Hematopoietic multipotent progenitor cell (in vitro differentiated cells): Measurements from ENCODE around the gene RBPJL. TPM values are rescaled to one million over a fixed set of nuclear protein-coding genes. Genes with fewer than 3 reads are reported as not detected.

ENCODE experiments used
- DNase-seq, 3 donors: peaks; one replicate each; pipeline ENCODE4 v3.0.0-alpha.2; 2011 to 2015; ENCODE audit warnings: low read depth in 2 of 3, low spot score in 2 of 3
- total RNA-seq: library from RNA; depleted of rRNA; stranded (reverse); fragments of >200 nt; gene quantifications from one replicate; pipeline ENCODE4 v1.2.3, GENCODE V29; 2012

The RBPJL gene
- total RNA-seq, 1 donor, result not detected

DNA sequence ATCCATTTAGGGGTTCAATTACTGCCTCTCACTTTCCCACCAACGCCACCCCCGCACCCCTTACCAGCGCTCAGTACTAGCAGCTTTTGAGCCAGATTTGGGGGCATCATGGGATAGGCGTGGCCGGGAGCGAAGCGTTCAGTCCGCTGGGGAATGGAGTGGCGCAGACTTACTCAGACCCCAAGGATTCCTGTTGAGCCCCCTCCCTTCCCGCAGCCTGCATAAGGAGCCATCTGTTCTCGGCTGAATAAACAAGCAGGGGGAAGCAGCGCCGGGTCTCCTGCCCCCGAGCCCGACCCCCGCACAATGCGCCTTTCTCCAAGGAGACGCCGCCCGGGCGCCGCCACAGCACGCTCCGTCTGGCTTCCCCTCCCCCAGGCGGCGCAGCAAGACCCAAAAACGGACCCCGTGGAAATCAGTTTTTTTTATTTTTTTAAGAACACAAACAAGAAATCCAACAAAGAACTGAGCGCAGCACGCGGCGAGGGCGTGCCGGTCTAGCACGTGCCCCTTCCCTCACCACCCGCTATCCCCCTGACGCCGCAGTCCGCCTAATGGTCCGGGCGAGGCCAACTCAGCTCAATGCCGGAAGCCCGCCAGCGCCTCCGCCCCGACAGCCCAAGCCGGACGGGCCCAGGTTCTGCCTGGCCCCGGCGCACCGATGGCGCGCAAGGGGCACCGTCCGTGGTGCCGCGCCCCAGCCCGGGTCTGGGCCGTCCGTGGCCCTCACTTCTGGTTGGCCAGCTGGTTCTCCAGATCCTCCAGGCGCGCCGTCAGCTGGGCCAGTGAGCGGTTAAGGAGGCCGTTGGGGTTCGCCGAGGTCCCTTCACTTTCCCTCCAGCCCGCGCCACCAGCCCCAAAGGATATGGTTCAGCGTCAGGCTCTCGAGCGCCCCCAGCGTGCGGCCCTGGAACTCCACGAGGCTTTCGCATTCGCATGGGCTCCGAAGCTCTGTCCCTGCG, 13.3 kb upstream of the RBPJL start:
- DNase-seq, result peak; percentile 40 to 83 (median 81)

DNA sequence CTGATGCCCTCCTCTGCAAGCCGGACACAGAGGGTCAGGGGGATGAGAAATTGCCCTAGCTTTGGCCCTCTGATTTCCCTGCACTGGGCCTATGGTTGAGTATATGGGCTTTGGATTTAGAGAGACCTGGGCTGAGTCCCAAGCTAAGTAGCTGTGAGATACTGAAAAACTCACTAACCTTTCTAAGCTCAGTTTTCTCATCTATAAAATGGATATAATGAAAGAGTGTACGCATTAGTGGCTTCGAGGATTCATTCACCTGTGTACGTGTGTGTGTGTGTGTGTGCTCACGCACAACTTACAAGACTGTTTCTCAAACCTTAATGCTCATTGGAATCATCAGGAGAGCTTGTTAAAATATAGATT, 12.7 kb upstream of the RBPJL start:
- DNase-seq, result no peak

DNA sequence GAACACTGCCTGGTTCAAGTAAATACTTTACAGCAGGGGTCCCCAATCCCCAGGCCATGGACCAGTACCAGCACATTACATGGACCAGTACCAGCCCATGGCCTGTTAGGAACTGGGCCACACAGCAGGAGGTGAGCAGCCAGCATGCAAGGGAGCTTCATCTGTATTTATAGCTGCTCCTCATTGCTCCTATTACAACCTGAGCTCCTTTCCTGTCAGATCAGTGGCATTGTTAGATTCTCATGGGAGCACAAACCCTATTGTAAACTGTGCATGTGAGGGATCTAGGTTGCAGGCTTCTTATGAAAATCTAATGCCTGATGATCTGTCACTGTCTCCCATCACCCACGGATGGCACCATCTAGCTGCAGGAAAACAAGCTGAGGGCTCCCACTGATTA, 12.0 kb upstream of the RBPJL start:
- no peak for DNase-seq

DNA sequence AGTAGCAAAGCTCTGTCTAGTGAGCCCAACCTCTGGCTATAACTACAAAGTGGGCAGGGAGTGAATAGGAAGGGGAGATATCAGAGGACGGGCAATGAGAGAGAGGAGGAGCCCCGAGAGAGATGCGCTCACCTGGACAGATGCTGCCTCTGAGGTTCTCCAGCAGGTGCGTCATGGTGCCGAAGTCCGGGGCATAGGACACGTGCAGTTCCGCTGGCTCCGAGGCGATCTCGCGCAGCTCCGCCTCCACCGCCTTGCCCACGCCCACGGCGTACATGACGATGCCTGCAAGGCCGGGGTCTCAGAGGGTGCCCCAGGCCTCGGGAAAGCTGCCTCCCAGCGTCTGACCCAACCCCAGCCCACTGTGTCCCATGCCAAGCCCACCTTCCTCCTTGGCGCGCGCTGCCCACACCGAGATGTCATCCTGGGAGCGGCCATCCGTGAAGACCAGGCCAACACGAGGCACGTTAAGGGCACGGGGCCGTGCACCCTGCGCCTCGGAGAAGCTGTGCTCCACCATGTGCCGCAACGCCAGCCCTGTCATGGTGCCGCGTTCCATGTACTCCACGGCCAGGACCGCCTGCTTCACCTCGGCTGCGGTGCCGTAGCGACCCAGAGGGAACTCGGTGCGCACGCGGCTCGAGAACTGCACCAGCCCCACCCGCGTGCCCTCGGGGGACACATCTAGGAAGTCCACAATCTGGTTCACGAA, 8.7 kb upstream of the RBPJL start:
- no peak for DNase-seq

DNA sequence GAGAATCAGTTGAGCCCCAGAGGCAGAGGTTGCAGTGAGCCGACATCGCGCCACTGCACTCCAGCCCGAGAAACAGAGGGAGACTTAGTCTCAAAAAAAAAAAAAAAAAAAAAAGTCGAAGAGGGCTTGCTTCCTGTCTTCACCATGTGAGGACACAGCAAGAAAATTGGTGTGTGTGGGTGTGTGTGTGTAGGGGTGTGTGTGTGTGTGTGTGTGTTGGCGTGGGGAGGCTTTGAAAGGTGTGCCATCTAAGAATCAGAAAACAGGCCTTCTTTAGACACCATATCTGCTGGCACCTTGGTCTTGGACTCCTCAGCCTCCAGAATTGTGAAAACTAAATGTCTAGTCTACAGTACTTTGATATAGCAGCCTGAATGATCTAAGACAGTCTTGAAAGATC, 6.9 kb upstream of the RBPJL start:
- no peak for DNase-seq

DNA sequence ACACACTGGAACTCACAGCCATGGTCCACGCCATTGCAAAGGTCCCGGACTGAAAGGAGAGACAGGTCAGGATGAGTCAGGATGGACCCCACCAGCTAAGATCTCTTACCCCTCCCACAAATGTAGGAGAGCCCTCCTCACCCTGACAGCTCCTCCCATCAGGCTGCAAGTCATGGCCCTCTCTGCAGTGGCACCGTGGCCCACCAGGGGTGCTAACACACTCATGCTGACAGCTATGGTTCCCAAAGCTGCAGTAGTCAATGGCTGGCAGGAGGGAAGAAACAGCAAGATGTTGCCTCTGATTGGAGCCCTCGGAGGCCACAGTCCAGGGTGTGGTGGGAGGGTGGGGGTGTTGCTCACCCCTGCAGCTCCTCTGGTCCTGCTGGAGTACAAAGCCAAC, 5.7 kb upstream of the RBPJL start:
- DNase-seq, result peak in 2 of 3 donors; percentile 54 to 64

DNA sequence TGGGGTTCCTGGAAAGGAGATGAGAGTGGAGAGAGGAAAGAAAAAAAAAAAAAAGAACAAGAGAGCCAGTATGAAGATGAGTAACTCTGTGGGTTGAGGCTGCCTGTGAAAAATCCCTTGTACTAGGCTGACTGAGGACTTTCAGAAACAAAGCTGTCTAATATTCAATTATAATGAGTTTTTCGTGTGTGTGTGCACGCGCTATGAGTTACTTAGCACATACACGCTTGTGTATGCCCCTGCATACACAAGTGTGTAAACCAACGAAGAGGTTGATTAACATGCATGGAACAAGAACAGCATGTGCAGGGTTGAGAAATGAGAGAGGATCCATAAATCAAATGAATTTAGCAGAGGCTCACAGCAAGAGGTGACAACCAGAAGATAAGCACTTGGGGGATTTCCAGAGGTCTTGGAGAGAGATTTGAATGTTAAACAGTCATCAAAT, 4.8 kb upstream of the RBPJL start:
- DNase-seq, result no peak

DNA sequence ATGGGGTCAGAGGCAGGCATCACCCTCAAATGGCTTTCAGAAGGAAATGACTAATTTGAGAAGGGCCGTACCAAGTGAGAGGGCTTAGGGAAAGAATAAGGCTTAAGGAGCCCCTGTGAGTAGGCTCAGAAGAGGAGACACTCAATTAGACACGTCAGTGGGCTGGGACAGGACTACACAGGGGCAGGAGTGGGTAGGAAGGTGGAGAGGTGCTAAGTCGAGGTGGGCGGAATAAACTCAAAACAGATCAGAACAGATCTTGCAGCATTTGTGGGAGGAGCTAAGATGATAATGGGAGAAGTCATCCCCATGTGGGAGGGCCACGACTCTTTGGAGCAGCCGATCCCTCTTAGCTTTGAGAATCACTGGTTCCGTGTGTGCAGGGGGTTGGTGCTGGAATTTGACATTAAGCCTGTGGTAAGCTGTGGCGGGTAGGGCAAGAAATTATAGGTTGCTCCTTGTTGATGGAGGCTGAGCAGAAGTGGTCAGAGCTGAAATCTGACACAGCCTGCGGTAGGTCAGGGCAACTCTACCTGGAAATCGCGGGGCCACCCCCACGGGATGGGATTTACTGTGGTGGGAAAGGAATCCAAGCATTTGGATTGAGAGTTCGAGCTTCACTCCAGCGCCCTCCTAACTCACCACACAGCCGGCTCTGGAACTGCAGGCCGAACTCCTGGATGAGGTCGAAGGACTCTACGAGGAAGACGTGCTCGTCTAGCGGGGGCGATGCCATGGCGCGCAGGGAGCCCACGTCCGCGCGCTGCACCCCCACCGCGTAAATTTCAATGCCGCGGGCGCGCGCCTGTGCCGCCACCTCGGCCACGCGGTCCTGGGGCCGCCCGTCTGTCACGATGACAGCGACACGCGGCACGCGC, 2.8 kb upstream of the RBPJL start:
- DNase-seq, result no peak

DNA sequence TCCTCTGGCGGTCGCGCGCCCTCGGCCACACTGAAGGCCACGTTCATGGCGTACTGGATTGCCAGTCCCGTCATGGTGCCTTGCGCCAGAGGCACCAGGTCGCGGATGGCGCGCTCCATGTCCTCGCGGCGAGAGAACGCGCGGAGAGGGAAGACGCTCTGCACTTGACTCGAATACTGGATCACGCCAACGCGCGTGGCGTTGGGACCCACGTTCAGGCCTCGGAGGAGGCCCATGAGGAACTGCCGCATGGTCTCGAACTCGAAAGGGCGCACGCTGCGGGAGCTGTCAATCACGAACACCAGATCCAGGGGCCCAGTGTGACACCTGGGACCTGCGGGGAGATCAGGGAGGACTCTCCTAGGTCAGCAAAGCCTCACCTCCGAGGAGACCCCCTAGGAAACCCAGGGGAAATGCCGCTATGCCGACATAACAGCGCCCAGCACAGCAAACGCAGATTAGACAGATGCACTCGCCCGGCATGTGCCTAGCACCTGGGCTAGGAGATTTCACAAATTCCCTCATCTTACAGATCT, 2.1 kb upstream of the RBPJL start:
- DNase-seq, result no peak

DNA sequence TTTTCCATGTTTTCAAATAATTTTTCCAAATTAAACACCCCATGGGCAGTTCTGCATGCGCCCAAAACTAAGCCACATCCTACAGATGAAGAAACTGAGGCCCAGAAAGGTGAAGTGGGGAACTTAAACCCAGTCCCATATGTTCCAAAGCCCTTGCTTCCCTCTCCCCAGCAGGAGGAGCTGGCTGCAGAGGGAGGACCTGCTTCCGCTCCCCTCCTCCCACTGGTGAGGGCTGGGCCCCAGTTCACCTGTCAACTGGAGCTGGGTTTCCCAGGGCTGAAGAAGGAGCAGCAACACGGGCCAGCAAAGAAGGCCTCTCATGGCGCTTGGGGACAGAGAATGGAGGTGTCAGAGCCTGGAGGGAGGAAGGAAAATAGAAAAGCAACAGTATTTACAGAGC, 1.4 kb upstream of the RBPJL start:
- DNase-seq, result no peak

DNA sequence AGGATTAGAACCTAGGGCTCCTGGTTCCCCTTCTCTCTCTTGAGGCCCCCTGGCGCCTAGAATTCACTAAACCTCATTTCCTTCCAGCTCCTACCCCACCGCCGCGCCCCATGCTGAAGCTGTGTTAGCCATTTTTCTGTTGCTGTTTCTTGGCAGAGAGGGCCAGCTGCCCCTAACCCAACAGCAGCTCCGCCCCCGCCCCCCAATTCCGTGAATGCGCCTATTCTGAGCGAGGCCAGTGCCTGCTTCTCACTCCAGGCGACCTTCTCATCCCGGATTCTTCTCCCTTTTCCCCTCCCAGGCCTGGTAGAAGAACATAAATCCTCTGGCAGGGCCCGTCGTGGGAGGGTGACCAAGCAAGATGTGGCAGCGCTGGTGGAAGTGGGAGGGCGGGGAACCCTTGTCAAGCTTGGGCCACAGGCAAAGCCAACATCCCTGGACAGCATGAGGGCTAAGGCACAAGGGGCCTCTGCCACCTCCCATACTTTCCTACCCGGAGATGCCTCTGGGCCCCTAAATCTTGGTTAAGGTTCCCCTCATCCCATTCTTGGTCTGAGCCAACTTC, 518 bp downstream of the RBPJL start:
- no peak for DNase-seq

DNA sequence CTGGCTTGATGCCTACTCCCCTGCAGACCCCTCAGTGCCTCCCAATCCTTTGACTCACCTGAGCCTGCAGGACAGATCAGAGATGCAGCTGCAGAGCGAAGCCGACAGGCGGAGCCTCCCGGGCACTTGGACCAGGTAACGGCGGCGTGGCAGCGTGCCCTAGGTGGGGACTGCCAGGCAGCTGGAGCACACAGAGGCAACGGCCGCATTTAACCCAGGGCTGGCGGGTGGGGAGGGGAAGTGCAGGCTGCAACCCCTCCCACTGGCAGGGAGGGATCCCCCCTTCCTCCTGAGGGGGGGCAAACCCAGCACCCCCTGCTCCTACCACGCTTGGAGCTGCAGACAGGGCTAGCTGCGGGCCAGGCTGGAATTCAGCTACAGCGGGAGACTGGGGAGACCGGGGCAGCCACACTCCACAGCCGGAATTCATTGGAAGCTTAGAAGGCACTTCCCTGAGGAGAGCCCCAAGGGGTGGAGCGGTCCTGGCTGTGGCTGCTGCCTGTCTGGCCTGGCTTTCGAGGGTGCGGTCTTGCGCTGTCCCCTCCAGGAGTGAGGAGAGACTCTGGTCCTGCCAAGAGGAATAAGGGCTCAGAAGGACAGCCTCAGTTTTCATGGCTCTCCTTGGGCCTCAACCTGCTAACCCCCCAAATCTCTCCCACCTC, 1.6 kb downstream of the RBPJL start, which contains the start of gene MATN4:
Gene MATN4, minus strand, starts transcription at position 183 of the 662 bp plus-strand sequence. CDS start 2,717 bp downstream, outside the sequence.
- peak in 1 of 3 donors; percentile 29 for DNase-seq

DNA sequence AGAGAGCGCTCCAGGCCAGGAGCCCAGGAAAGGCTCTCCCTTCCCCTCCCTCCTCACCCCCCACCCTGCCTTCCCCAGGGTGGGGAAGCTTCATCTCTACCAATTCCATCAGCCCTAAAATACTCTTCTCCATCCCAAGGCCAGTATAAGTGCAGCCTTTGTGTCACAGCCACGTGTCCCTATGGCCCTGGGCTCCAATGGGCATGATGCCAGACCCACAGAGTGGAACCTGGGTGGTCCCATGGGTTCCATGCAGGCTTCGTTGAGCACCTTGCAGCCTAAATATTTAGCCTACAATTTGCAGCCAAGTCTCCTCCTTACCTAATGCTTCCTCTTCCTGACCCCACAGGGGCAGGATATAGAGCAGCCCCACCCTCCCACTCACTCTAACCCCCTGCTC, 2.4 kb downstream of the RBPJL start:
- DNase-seq, result no peak

DNA sequence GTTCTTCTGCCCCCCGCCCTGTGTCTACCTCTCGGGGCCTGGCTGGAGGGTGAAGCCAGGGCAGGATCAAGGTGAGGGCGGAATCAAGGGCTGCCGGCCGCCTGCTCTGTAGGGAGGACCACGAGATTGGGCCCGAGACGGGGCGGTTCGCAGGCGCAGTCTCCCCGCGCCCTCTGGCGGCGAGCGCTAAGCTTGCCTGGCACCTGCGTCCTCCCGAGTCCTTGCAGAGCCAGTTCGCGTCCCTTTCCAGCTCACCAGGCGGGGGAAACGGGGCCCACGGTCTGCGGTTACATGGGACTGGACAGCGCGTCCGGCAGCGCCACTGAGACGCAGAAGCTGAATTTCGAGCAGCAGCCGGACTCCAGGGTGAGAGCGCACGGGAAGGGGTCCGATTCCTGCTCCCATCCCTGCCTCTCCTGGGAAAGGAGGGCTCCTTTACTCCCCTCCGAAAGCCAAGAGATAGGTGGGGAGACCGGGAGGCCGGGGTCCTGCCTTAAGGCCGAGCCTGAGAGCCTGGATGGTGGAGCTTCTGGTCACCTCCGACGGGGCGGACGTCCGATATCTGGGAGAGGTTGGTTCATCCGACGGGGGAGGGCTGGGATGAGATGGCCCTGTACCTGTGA, 5.1 kb downstream of the RBPJL start:
- DNase-seq, result peak; percentile 24 to 66 (median 60)

DNA sequence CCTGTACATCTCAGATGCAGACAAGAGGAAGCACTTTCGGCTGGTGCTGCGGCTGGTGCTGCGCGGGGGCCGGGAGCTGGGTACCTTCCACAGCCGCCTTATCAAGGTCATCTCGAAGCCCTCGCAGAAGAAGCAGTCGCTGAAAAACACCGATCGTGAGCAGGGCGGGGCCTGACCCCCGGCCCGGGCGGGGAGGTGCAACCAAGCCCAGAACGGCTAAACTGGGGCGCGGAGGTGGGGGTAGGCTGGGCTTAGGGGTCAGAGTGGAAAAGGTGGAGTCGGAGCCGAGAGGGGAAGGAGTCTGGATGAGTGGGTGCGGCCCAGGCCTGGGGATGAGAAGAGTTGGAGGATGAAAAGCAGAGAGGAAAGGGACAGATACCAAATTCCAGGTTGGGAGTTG, 5.6 kb downstream of the RBPJL start:
- DNase-seq, result no peak

DNA sequence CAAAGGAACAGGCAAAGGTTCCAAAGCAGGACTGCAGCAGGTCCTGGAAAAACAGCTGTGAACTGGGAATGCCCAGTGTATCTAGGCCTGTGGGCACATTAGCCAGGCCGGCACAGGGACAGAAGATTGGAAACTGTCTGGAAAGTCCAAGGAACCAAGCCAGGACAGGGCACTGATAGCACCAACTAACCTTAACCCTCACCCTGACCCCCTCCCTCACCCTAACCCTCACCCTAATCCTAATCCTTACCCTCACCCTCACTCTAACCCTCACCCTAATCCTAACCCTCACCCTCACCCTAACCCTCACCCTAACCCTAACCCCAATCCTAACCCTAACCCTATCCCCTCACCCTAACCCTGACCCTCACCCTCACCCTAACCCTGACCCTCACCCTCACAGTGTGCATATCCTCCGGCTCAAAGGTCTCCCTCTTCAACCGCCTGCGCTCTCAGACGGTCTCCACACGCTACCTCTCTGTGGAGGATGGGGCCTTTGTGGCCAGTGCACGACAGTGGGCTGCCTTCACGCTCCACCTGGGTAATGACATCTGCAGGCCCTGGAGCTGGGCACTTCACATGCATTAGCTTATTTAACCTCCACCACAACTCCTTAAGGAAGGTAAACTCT, 6.5 kb downstream of the RBPJL start:
- no peak for DNase-seq

DNA sequence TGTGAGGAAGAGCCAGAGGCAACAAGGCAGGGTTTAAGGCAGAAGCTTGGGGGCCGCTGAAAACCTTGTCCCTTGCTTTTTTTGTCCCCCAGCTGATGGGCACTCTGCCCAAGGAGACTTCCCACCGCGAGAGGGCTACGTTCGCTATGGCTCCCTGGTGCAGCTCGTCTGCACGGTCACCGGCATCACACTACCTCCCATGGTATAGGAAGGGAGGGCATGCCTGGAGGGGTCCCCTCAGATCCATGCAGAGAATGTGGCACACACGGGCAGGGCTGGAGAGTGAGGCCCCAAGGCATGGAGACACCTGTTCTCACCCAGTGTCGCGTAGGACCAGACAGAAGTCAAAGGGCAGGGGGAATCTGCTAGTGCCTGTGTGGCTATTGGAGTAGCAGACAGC, 7.3 kb downstream of the RBPJL start:
- DNase-seq, result no peak

DNA sequence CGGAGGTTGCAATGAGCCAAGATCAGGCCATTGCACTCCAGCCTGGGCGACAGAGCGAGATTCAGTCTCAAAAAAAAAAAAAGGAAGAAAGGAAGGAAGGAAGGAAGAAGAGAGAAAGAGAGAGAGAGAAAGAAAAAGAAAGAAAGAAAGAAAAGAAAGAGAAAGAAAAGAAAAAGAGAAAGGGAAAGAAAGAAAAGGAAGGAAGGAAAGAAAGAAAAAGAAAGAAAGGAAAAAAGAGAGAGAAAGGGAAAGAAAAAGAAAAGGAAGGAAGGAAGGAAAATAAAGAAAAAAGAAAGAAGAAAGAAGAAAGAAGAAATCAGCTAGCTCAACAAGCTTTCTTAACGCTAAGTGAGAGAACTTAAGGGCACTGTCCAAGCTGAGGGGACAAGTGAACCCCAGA, 9.0 kb downstream of the RBPJL start:
- no peak for DNase-seq
